Stomach smooth muscle (tissue), 2 donors: ENCODE data around the gene FST.

Experiments
- H3K27ac ChIP-seq: one replicate; pipeline ENCODE4 v1.7.0; 2013; ENCODE audit warnings: mild to moderate bottlenecking, low read length, inconsistent platforms
- H3K27me3 ChIP-seq, 2 donors: one replicate each; pipeline ENCODE4 v1.7.0; 2013; ENCODE audit warnings: low read length in 2 of 2; ENCODE audit not compliant: insufficient read depth in 2 of 2, control insufficient read depth in 1 of 2
- H3K36me3 ChIP-seq, 2 donors: one replicate each; pipeline ENCODE4 v1.7.0; 2013; ENCODE audit warnings: low read length in 2 of 2; ENCODE audit not compliant: control insufficient read depth in 2 of 2, insufficient read depth in 2 of 2
- H3K4me1 ChIP-seq: one replicate; pipeline ENCODE4 v1.7.0; 2013; ENCODE audit warnings: low read length; ENCODE audit not compliant: control insufficient read depth, insufficient read depth
- H3K4me3 ChIP-seq, 2 donors: one replicate each; pipeline ENCODE4 v1.7.0; 2013; ENCODE audit warnings: low read length in 2 of 2
- H3K9ac ChIP-seq, 2 donors: one replicate each; pipeline ENCODE4 v1.7.0; 2013; ENCODE audit warnings: low read length in 2 of 2, mild to moderate bottlenecking in 1 of 2
- H3K9me3 ChIP-seq, 2 donors: one replicate each; pipeline ENCODE4 v1.7.0; 2013; ENCODE audit warnings: low read length in 2 of 2; ENCODE audit not compliant: control insufficient read depth in 2 of 2
- donor health status: healthy.
- donor health status: Pancreatic carcinoma.

Gene FST

DNA sequence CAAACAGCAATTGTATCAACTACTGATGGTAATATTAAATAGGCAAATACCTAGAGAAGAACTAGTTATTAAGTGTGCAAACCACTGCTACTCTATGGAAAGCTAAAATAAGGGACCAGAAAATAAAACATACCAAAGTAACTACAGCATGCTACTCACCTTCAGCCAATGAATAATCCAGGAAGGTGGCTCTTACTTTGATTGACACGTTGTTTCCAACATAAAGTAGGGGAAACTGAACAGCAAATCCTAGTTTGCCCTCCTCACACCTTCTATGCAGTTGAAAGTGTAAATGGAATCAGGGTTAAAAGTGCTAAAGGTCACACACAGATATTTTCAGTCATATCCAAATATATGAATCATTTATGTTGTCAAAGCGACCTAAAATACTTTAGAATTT is 5.1 kb upstream of the FST start:
- Histone ChIP-seq H3K27ac (no peak overlapping the region), H3K9ac (no peak overlapping the region), H3K27me3 (no peaks in the 10 kb centered on the region), H3K9me3 (no peaks in the 10 kb centered on the region), H3K36me3 (no peaks in the 10 kb centered on the region), H3K4me1 (peaks cover 4% of the 10 kb centered on the region), H3K4me3 (no peak overlapping the region)

DNA sequence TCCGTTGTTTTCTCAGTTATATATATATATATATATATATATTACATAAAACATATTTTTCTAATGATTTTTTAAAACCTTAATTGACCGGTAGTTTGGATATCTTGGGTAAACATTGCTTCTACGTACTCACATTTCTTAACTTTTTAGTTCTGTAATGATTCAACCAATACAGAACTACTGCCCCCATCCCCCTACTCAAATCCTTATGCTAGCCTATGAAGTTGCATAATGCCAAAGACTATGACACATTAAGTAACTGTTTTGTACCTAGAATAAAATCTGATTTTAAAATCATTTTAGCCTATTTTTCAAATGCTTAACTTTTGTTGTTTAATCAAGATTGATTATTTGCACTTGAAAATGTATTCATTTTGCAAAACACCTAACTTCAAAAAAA is 4.4 kb upstream of the FST start:
- H3K36me3 ChIP-seq, result no peaks in the 10 kb centered on the region
- peaks cover 8% of the 10 kb centered on the region for H3K4me1 ChIP-seq
- H3K9ac ChIP-seq, result no peak overlapping the region
- H3K9me3 ChIP-seq, result no peaks in the 10 kb centered on the region
- no peak overlapping the region for H3K27ac ChIP-seq
- no peak overlapping the region for H3K4me3 ChIP-seq
- no peaks in the 10 kb centered on the region for H3K27me3 ChIP-seq

DNA sequence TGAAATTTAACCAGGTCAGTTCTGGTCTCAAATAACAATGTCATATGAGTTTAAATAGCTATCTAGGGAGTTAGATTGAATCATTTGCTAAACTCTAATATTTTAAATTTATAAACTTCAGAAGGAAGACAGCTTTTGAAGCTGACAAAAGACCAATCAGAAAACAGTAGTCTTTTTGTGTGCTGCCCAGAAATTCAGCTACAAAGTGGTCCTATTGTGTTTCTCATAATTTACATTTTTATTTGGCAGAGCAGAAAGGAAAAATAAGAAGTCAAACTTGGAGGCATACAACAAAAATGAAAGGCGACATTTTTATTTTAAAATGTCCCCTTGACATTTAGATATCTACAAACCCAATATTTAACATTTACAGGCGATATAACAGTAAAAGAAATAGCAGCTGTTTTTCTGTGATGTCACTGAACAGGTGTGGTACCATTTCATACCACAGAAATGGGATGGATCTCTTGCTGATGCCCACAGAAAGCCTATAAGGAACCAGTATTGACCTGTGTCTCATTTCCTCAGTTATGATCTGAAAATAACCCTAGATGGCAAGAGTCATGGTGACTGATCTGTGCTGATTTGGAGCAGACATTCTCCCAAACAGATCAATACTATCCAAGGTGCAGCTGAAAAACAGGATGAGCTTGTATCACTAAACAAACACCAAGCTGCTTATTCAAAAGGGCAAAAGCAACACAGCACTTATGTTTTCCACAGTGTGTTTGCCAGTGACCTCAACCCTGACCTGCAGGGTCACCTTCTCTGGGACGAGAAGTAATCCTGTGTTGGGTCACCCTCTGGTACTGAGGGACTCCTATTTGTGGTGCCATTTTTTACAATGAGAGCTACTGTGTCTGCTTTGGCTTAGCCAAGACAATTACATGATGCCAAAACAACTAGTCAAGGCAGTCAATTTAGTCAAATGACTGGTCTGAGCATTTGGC is 3.6 kb upstream of the FST start:
- H3K4me3 ChIP-seq, result no peak overlapping the region
- H3K36me3 ChIP-seq, result no peaks in the 10 kb centered on the region
- peaks cover 9% of the 10 kb centered on the region for H3K4me1 ChIP-seq
- H3K9ac ChIP-seq, result no peak overlapping the region
- no peak overlapping the region for H3K27ac ChIP-seq
- H3K9me3 ChIP-seq, result no peaks in the 10 kb centered on the region
- H3K27me3 ChIP-seq, result no peaks in the 10 kb centered on the region

DNA sequence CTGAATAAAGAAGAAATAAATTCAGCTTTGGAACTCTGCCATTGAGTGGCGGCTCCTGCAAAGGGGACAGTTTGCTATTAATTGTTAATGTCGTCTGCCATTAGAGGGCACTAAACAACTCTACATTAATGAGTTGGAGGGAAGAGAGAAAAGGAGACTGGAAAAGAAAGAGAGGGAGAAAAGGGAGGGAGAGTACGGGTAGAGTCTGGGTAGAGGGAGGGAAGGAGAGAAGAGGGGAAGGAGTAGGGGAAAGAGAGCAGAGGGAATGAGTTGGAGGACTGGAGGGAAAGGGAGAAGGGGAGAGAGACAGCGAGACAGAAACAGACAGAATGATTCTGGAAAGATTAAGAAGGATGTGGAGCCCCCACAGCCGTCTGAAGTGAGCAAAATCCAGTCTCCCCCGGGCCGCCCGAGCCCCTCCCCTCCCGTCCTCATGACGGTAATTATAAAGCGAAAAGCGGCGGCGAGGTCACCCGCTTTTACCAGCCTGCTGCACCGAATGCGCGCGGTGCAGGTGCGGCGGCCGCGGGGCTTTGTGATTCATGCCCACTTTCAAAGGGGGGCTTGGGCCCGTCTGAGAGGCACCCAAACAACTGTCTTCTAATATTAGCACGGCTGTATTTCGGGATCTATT is 1.9 kb upstream of the FST start:
- Histone ChIP-seq H3K27ac (no peak overlapping the region), H3K9me3 (no peaks in the 10 kb centered on the region), H3K36me3 (no peaks in the 10 kb centered on the region), H3K4me1 (peaks cover 19% of the 10 kb centered on the region), H3K27me3 (no peaks in the 10 kb centered on the region), H3K4me3 (peak overlapping the region; percentile 79 to 88), H3K9ac (no peak overlapping the region)

DNA sequence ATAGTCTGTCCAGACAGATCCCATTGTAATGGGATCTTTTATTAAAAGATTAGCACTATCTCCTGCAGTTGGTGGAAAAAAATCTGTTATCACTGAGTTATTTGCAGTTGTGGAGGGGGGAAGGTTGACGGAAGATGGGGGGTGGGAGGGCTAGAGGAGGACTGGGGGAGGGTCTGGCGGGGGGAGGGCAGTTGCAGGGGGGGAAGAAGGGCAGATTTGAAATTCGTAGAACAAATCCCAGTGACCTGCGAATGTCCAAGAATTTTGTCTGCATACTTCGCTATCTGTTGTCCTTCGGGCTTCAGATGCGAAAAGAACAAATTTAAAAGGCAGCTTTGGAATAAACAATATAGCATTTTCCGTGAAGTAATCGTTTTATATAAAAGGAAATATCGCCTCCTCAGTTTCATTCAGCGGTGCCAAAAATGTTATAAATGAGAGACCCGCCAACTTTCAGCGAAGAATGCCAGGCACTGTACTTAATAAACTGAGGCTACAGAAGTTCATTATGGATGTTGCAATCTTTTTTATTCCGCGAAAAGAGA is 1.3 kb upstream of the FST start:
- H3K36me3 ChIP-seq, result no peaks in the 10 kb centered on the region
- peak overlapping the region; percentile 79 to 88 for H3K4me3 ChIP-seq
- peak overlapping the region; percentile 38 to 68 for H3K9ac ChIP-seq
- H3K9me3 ChIP-seq, result no peaks in the 10 kb centered on the region
- H3K27ac ChIP-seq, result no peak overlapping the region
- peaks cover 19% of the 10 kb centered on the region for H3K4me1 ChIP-seq
- H3K27me3 ChIP-seq, result no peaks in the 10 kb centered on the region

DNA sequence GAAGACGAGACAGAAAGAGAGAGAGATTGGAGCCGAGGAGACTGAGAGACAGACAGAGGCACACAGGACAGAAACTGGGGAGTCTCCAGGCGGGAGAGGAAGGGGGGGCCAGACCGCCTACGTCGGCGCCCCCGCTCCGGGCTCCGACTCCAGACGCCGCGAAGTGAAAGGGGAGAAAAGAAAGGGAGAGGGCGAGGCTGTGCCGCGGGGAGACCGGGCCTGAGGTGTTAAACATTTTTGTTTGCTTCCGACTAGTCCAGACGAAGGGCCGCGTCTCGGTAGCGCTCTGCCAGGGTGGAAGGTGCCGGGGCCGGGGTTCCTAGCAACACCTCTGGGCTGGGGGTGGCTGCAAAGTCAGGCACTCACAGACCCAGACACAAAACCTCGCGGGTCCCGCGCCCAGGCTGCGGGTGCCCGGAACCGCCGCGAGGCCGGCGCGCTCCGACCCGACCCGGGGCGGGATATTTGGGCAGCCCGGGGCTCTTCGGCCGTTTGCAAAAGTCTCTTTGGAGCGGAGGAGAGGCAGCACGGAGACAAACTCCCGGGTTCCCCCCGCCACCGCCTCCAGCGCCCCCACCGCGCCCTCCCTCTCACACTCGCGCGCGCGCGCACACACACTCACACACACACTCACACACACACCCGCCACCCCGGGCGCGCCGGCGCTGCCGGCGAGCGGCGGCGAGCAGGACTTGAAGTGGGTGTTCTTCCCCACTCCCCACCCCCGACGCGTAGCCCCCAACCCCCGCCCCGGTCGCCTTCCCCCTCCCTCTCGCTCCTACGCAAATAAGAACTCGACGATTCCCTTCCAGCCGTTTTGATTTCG is 626 bp upstream of the FST start:
- Histone ChIP-seq H3K36me3 (no peaks in the 10 kb centered on the region), H3K9me3 (no peaks in the 10 kb centered on the region), H3K9ac (peak overlapping the region; percentile 38 to 68), H3K27me3 (no peaks in the 10 kb centered on the region), H3K4me1 (peaks cover 19% of the 10 kb centered on the region), H3K4me3 (peak overlapping the region; percentile 83 to 88), H3K27ac (no peak overlapping the region)

DNA sequence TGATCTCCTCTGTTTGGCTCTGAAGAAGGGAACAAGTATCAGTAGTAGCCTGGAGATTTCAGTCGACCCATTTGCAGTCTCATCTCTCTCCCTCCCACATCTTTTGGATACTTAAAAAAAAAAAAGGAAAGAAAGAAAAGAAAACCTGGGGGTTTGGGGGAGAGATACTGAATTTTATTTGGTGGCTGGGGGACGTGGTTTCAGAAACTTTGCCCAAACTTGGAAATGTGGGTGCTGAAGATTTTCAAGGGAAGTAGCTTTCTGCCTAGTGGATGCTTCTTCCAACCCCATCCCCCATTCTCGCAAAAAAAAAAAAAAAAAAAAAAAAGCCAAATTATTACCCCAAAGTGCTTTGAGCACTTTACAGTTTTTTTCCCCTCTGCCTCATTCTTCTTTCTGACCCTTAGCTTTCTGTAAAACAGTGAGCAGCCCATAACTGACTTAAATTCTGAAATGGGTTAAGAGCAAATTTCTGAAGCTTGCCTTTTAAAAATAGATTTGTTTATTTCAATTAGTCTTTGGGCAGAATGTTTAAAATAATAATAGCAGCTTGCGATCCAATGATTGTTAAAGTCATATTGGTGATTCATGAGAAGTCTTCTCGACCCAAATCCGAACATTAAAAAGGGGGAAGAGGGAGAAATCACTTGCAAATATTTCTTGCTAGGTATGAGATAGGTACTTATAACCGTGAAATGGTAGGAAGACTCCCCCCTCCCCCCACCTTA is 894 bp downstream of the FST start:
- peak overlapping the region; percentile 2 to 65 for H3K9ac ChIP-seq
- H3K36me3 ChIP-seq, result no peaks in the 10 kb centered on the region
- no peaks in the 10 kb centered on the region for H3K9me3 ChIP-seq
- peaks cover 19% of the 10 kb centered on the region for H3K4me1 ChIP-seq
- no peak overlapping the region for H3K27ac ChIP-seq
- no peaks in the 10 kb centered on the region for H3K27me3 ChIP-seq
- peak overlapping the region; percentile 56 to 83 for H3K4me3 ChIP-seq

DNA sequence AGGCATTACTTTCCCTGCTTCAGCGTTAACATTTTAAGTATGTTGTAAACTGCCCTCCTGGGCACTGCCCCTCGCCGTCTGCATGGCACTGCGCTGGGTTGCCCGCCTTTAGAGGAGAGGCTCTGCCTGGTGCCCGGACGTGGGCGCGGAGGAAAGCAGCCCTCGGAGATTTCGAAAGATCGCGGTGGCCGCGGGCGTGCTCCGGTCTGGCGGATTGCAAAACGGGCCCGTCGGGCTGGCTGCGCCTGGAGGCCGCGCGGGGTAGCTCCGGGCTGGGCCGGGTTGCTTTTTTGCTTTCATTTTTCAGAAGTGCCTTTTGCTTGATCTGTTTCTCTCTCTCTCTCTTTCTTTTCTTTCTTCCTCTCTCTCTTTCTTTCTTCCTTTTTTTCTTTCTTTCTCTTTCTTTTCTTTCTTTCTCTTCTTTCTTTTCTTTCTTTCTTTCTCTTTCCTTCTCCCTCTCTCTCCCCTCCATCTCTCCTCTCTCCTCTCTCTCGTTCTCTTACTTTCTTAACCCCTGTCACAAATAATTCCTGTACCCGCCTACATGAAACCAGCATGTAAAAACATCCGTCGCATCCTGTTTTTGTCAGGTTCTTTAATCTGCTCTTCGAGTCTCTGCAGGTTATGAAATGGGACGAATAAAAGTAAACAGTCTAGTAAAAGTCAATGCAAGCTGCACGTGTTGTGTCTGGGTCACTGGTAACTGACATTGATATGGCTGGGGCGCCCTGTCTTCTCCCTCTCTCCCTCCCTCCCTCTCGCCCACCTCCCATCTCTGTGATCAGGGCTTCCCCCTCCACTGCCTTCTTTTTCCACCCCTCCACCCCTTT is 1.7 kb downstream of the FST start:
- H3K9ac ChIP-seq, result peak overlapping the region; percentile 2 to 65
- no peaks in the 10 kb centered on the region for H3K36me3 ChIP-seq
- H3K27ac ChIP-seq, result no peak overlapping the region
- no peaks in the 10 kb centered on the region for H3K27me3 ChIP-seq
- H3K4me3 ChIP-seq, result peak overlapping the region; percentile 56 to 83
- peaks cover 19% of the 10 kb centered on the region for H3K4me1 ChIP-seq
- no peaks in the 10 kb centered on the region for H3K9me3 ChIP-seq

DNA sequence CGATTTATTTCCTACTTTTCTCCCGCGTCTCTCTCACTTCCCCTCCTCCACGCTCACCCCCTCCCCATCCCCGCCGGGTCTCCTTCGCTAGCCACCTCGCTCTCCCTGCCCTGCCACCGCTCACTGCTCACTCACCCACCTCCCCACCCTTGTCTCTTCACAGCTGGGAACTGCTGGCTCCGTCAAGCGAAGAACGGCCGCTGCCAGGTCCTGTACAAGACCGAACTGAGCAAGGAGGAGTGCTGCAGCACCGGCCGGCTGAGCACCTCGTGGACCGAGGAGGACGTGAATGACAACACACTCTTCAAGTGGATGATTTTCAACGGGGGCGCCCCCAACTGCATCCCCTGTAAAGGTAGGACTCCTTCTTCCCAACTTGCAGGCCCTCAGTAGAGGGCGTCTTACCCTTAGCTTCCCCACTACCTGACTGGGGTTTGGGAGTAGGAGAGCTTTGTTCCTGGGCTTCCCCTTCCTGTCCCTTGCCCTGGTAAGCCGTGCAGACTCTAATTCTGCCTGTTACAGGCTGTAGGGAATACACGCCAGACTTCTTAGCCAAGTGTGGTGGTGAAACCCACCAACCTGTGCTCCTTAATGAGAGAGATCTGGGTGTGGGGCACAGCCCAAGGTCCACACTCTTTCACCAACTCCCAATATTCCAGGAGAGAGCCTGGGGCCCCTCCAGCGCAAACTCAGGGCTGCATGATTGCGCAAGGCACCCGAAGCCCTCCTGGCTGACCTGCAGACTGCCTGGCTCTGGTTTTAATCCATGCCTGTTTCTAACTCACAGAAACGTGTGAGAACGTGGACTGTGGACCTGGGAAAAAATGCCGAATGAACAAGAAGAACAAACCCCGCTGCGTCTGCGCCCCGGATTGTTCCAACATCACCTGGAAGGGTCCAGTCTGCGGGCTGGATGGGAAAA is 2.5 kb downstream of the FST start:
- peaks cover 19% of the 10 kb centered on the region for H3K4me1 ChIP-seq
- H3K36me3 ChIP-seq, result no peaks in the 10 kb centered on the region
- H3K9ac ChIP-seq, result peak overlapping the region in 1 of 2 donors; percentile 65
- H3K27me3 ChIP-seq, result no peaks in the 10 kb centered on the region
- H3K9me3 ChIP-seq, result no peaks in the 10 kb centered on the region
- H3K27ac ChIP-seq, result no peak overlapping the region
- peak overlapping the region; percentile 56 to 83 for H3K4me3 ChIP-seq
